Endothelial cell of umbilical vein (primary cell): Measurements from ENCODE around the gene HNRNPC.
"Not testable (repeated sequence)": the region's sequence is repeated elsewhere in the genome, so short reads cannot be mapped to it uniquely, and the experiment has no call there.

Experiments
- CTCF ChIP-seq, 2 donors: IDR thresholded peaks; 1 replicate in 1 of 2; 2 replicates in 1 of 2; pipeline ENCODE4 v1.5.1; 2011; ENCODE audit warnings: low read length in 2 of 2, mild to moderate bottlenecking in 2 of 2, moderate library complexity in 2 of 2, control low read depth in 1 of 2, inconsistent platforms in 1 of 2, low read depth in 1 of 2; ENCODE audit not compliant: insufficient read depth in 1 of 2; ENCODE audit errors: extremely low read depth in 1 of 2
- EZH2 ChIP-seq: IDR thresholded peaks from 2 replicates; pipeline ENCODE4 v1.6.1; 2012; ENCODE audit warnings: borderline replicate concordance, low read depth, mild to moderate bottlenecking, moderate library complexity, low read length, inconsistent platforms; ENCODE audit not compliant: severe bottlenecking
- GATA2 ChIP-seq: IDR thresholded peaks from 2 replicates; pipeline ENCODE4 v1.7.0; 2011; ENCODE audit warnings: low read depth, mild to moderate bottlenecking, moderate library complexity, mixed read lengths, low read length; ENCODE audit not compliant: insufficient read length, insufficient read depth
- MAX ChIP-seq: IDR thresholded peaks from 2 replicates; pipeline ENCODE4 v1.6.1; 2011; ENCODE audit not compliant: insufficient read depth, insufficient read length
- POLR2A ChIP-seq: IDR thresholded peaks from 2 replicates; pipeline ENCODE4 v1.6.1; 2012; ENCODE audit warnings: low read depth, mild to moderate bottlenecking, control low read depth, low read length
- POLR2AphosphoS5 ChIP-seq: IDR thresholded peaks from 2 replicates; pipeline ENCODE4 v1.6.1; 2012; ENCODE audit warnings: low read depth, mild to moderate bottlenecking, control low read depth, low read length, moderate library complexity; ENCODE audit not compliant: insufficient read depth

- TF ChIP-seq CTCF (IDR thresholded peaks at IDR 0.05; ENCODE audit: extremely low read depth in 1 of 2, insufficient read depth in 1 of 2, low read depth in 1 of 2, low read length in 2 of 2); POLR2A; POLR2AphosphoS5; EZH2; GATA2; MAX: not testable (repeated sequence)
These were observed 12.7 kb upstream of the HNRNPC start for GRCh38 chr14:21281917-21282316.
